HepG2 (cell line): ENCODE measurements around the gene TXNRD1. TPM values are rescaled to one million over a fixed set of nuclear protein-coding genes. Genes with fewer than 3 reads are reported as not detected.

Source experiments
- FOXP1 ChIP-seq, 2 experiments: fragments of 450-650 bp in 1 of 2; IDR thresholded peaks; 2 replicates each; pipeline ENCODE4 v1.6.1; 2017 to 2018; ENCODE audit warnings: antibody characterized with exemption in 1 of 2
- GMEB2 ChIP-seq: IDR thresholded peaks from 2 replicates; pipeline ENCODE4 v1.6.1; 2016; ENCODE audit warnings: missing biosample characterization, missing genetic modification reagents, low read depth
- HMG20B ChIP-seq: conservative IDR thresholded peaks from 2 replicates; pipeline ENCODE4 v1.6.1; 2016; ENCODE audit warnings: missing genetic modification reagents, missing compliant biosample characterization
- ISX ChIP-seq: sonication (generic); formaldehyde crosslinking; conservative IDR thresholded peaks from 2 replicates; pipeline ENCODE4 v1.5.0; 2020; ENCODE audit warnings: missing genetic modification reagents
- KDM3A ChIP-seq: IDR thresholded peaks from 2 replicates; pipeline ENCODE4 v1.6.1; 2018; ENCODE audit warnings: low read depth, missing compliant biosample characterization
- KLF9 ChIP-seq: IDR thresholded peaks from 2 replicates; pipeline ENCODE4 v1.6.1; 2016; ENCODE audit warnings: low read depth
- MXD4 ChIP-seq: IDR thresholded peaks from 2 replicates; pipeline ENCODE4 v1.6.1; 2016; ENCODE audit warnings: mild to moderate bottlenecking, missing biosample characterization, missing genetic modification reagents
- NPAS2 ChIP-seq: sonication (generic); formaldehyde crosslinking; IDR thresholded peaks from 2 replicates; pipeline ENCODE4 v1.8.0; 2022; ENCODE audit warnings: mild to moderate bottlenecking, missing genetic modification reagents, borderline replicate concordance
- PITX1 ChIP-seq: sonication (generic); formaldehyde crosslinking; IDR thresholded peaks from 2 replicates; pipeline ENCODE4 v1.5.1; 2020; ENCODE audit warnings: mild to moderate bottlenecking, missing genetic modification reagents
- POGK ChIP-seq: sonication (generic); formaldehyde crosslinking; conservative IDR thresholded peaks from 2 replicates; pipeline ENCODE4 v1.8.0; 2022; ENCODE audit warnings: mild to moderate bottlenecking, moderate library complexity, missing genetic modification reagents
- PRDM4 ChIP-seq: sonication (generic); formaldehyde crosslinking; IDR thresholded peaks from 2 replicates; pipeline ENCODE4 v1.9.0; 2021; ENCODE audit warnings: missing genetic modification reagents, borderline replicate concordance
- PRPF4 ChIP-seq: fragments of 200-400 bp; formaldehyde crosslinking; IDR thresholded peaks from 2 replicates; pipeline ENCODE4 v1.6.1; 2016; ENCODE audit warnings: low read length, low read depth; ENCODE audit not compliant: poor library complexity, severe bottlenecking
- TAF1 ChIP-seq: sonication (generic); formaldehyde crosslinking; IDR thresholded peaks from 2 replicates; pipeline ENCODE4 v1.4.0; 2020; ENCODE audit warnings: missing genetic modification reagents
- TBX2 ChIP-seq: sonication (generic); formaldehyde crosslinking; IDR thresholded peaks from 2 replicates; pipeline ENCODE4 v1.5.0; 2020; ENCODE audit warnings: missing genetic modification reagents, mild to moderate bottlenecking, borderline replicate concordance
- ZNF276 ChIP-seq: sonication (generic); formaldehyde crosslinking; IDR thresholded peaks from 2 replicates; pipeline ENCODE4 v1.4.0; 2020; ENCODE audit warnings: mild to moderate bottlenecking, low read depth, missing genetic modification reagents
- ZNF572 ChIP-seq: sonication (generic); formaldehyde crosslinking; IDR thresholded peaks from 2 replicates; pipeline ENCODE4 v1.5.1; 2020; ENCODE audit warnings: mild to moderate bottlenecking, missing genetic modification reagents
- ZNF768 ChIP-seq: sonication (generic); formaldehyde crosslinking; IDR thresholded peaks from 2 replicates; pipeline ENCODE4 v1.4.0; 2020; ENCODE audit warnings: missing genetic modification reagents
- polyA plus RNA-seq, 8 experiments: library from polyadenylated mRNA; depleted of rRNA in 3 of 8; stranded (reverse) in 7 of 8; unstranded in 1 of 8; fragments of >200 nt; fragmentation: Illumina TruSeq in 4 of 8; extraction: Trizol in 4 of 8; gene quantifications; 2 replicates each; pipeline versions ENCODE4 v1.2.1 to v1.2.3, GENCODE V29; 2011 to 2016; ENCODE audit warnings: low read depth in 4 of 8, missing spikeins in 1 of 8, mixed read lengths in 1 of 8; ENCODE audit not compliant: insufficient read depth in 1 of 8
- total RNA-seq, 5 experiments: library from RNA; depleted of rRNA; stranded (reverse); fragments of >200 nt; fragmentation: Illumina TruSeq; extraction: Trizol; gene quantifications; 2 replicates each; pipeline ENCODE4 v1.2.3, GENCODE V29; 2016; ENCODE audit warnings: low read depth in 1 of 5

The TXNRD1 gene
- total and polyA plus RNA-seq, 2 of the 13 experiments (the other 11 are each of a cell fraction or from before 2014, with no cell fraction given) = 54.0 to 190 TPM

GRCh38 chr12:104286516-104287482 lies 71.2 kb downstream of the TXNRD1 start (continued):
- TF ChIP-seq GMEB2 (CRISPR knock-in tag) (no peak), POGK (peak; percentile 63; the same call in 1 of the 2 replicates), PRPF4 (no peak), ZNF276 (CRISPR knock-in tag) (peak; percentile 53; the same call in 1 of the 2 replicates), TBX2 (CRISPR knock-in tag) (peak; percentile 64; the same call in 1 of the 2 replicates), MXD4 (CRISPR knock-in tag) (peak; percentile 40; the same call in 1 of the 2 replicates), KDM3A (CRISPR knock-in tag) (peak; percentile 60; the same call in 1 of the 2 replicates), ISX (CRISPR knock-in tag) (no peak), PRDM4 (CRISPR knock-in tag) (0 out of 2 replicates have a peak, but pooled peaks have one; percentile 67), ZNF768 (peak; percentile 74; the same call in 1 of the 2 replicates), TAF1 (CRISPR knock-in tag) (peak; percentile 90), FOXP1 (IDR thresholded peaks at IDR 0.05) (no peak), FOXP1 (CRISPR knock-in tag; IDR thresholded peaks at IDR 0.05) (no peak), HMG20B (CRISPR knock-in tag) (no peak), ZNF572 (CRISPR knock-in tag) (0 out of 2 replicates have a peak, but pooled peaks have one; percentile 73), PITX1 (CRISPR knock-in tag) (no peak), NPAS2 (no peak), KLF9 (CRISPR knock-in tag) (0 out of 2 replicates have a peak, but pooled peaks have one; percentile 65)
